ENCODE measurements around the gene TPM4.
"Not testable (repeated sequence)": the region's sequence is repeated elsewhere in the genome, so short reads cannot be mapped to it uniquely, and the experiment has no call there.

Gene TPM4

GRCh38 chr19:16099314-16099965 is 23.1 kb downstream of the TPM4 start:
- DNase-seq, result not testable (repeated sequence)

GRCh38 chr19:16100524-16100923 is 24.2 kb downstream of the TPM4 start:
- no peak for DNase-seq

GRCh38 chr19:16104722-16105121 is 28.4 kb downstream of the TPM4 start:
- no peak for DNase-seq

GRCh38 chr19:16106121-16106520 is 29.8 kb downstream of the TPM4 start:
- DNase-seq, result no peak

- peak; percentile 98 for DNase-seq
Observed at GRCh38 chr19:16111160-16111908, 35.0 kb downstream of the TPM4 start, which contains the start of gene RAB8A. Gene RAB8A (plus strand): TSS chr19:16111889. CDS start chr19:16111902, 13 bp downstream.

GRCh38 chr19:16111909-16112752 is 35.8 kb downstream of the TPM4 start:
- no peak for DNase-seq

GRCh38 chr19:16112778-16113177 is 36.5 kb downstream of the TPM4 start:
- DNase-seq, result no peak

- no peak for DNase-seq
Observed at GRCh38 chr19:16113727-16114126, 37.4 kb downstream of the TPM4 start.

GRCh38 chr19:16115301-16116039 is 39.2 kb downstream of the TPM4 start:
- no peak for DNase-seq

- DNase-seq, result no peak
Observed at GRCh38 chr19:16116067-16116466, 39.8 kb downstream of the TPM4 start.

- no peak for DNase-seq
Observed at GRCh38 chr19:16117594-16118033, 41.3 kb downstream of the TPM4 start.

- no peak for DNase-seq
Observed at GRCh38 chr19:16118489-16119033, 42.3 kb downstream of the TPM4 start.

- not testable (repeated sequence) for DNase-seq
Observed at GRCh38 chr19:16119075-16119857, 43.0 kb downstream of the TPM4 start.

- DNase-seq, result no peak
Observed at GRCh38 chr19:16121141-16121540, 44.8 kb downstream of the TPM4 start.

GRCh38 chr19:16121967-16122366 is 45.7 kb downstream of the TPM4 start:
- no peak for DNase-seq

GRCh38 chr19:16124953-16125352 is 48.7 kb downstream of the TPM4 start:
- no peak for DNase-seq

GRCh38 chr19:16125737-16126495 is 49.6 kb downstream of the TPM4 start:
- no peak for DNase-seq

- DNase-seq, result no peak
Observed at GRCh38 chr19:16127080-16127479, 50.8 kb downstream of the TPM4 start.

GRCh38 chr19:16127776-16128371 is 51.6 kb downstream of the TPM4 start:
- no peak for DNase-seq

GRCh38 chr19:16131648-16132047 is 55.4 kb downstream of the TPM4 start:
- DNase-seq, result no peak

Measured in activated gamma-delta T cell treated with Interleukin-2 at 50 U/mL for 16 hours (primary cell).